CD4-positive, alpha-beta T cell treated with Interleukin-6 at 100 ng/mL for 8 hours (primary cell): Measurements from ENCODE around the gene C14orf119.

Experiments used
- DNase-seq: peaks from one replicate; pipeline ENCODE4 v3.0.0-alpha.2; 2020; ENCODE audit warnings: mixed read lengths, low spot score

C14orf119 gene

GRCh38 chr14:23060536-23061260 is 34.6 kb upstream of the C14orf119 start:
- no peak for DNase-seq

DNA sequence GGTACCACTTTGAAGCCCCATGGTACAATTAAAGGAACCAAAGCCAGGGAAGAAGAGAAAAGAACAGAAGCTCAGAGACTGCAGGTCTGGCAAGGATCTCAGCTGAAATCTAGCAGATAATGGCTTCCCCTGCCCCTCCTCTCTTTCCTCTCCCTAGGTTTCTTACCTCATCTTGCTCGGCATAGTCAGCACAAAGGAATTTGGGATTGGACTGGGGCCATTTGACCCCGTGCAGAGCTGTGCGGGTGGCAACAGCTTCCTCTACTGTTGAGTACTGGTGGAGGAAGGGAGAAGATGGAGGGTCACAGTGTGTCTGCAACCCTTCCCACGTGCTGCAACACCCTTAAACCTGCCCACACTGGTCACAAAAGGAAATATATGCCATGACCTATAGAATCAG is 33.3 kb upstream of the C14orf119 start:
- no peak for DNase-seq

- DNase-seq, result no peak
These were observed 31.7 kb upstream of the C14orf119 start for GRCh38 chr14:23063601-23064000.

GRCh38 chr14:23066368-23066767 is 28.9 kb upstream of the C14orf119 start:
- DNase-seq, result no peak

GRCh38 chr14:23066855-23067744 is 28.2 kb upstream of the C14orf119 start:
- DNase-seq, result no peak

DNA sequence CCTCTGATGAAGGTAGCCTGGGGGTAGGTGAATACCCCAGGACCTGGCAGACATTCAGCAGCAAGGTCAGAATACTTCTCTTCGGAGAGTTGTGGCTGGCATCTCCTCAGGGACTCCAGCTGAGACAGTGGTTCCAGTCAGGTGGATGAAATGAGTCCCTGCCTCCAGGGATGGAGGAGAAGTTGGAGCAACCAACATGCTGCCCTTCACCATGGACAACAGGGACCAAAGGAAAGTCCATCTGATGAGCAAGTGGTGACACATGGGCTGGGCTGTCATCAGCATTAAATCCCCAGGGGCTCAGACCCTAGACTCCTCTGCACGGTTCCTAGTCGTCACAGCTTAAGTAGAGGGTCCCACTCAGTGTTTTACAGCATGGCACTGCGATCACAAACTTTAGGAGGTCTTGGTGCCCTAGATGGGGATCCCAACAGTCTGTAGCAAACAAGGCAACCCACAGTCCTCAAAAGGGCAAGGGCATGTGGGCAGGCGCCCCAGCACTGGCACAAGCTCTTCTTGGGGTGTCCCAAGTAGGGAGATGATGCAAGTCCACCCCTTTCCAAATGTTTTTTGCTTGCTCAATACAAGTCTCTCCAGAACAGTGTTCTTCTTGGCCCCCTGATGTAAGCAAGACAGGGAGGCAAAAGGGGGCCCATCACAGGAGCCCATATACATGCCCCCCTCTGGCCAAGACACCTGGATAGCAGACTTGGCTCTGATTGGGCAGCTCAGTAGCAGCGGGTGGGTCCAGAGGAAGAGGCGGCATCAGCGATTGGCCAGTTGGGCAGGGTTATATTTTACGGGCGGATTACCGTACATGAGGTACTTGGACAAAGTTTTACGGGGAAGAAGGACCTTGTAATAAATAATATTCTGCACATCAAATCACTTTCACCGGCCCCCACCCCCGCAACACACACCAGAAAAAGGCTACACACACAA is 27.2 kb upstream of the C14orf119 start:
- DNase-seq, result no peak

GRCh38 chr14:23068789-23069412 is 26.4 kb upstream of the C14orf119 start:
- peak; percentile 77 for DNase-seq

DNA sequence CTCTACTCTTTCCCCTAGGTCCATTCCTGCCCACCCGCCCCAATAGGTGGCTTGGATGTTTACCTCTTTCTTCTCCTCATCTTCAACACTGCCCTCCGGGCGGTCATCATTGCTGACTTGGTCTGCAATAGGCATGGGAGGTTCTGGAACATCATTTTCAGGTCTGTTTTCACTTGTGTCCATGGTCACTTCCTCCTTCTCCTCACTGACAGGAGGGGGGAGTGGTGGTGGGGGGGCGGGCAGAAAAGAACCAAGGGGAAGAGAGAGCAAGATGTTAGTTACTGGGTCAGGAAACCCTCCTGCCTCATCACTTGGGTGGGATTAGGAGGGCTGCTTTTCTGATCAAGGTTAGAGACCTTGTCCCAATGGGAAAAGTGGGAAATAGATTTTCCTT is 25.9 kb upstream of the C14orf119 start:
- DNase-seq, result no peak

DNA sequence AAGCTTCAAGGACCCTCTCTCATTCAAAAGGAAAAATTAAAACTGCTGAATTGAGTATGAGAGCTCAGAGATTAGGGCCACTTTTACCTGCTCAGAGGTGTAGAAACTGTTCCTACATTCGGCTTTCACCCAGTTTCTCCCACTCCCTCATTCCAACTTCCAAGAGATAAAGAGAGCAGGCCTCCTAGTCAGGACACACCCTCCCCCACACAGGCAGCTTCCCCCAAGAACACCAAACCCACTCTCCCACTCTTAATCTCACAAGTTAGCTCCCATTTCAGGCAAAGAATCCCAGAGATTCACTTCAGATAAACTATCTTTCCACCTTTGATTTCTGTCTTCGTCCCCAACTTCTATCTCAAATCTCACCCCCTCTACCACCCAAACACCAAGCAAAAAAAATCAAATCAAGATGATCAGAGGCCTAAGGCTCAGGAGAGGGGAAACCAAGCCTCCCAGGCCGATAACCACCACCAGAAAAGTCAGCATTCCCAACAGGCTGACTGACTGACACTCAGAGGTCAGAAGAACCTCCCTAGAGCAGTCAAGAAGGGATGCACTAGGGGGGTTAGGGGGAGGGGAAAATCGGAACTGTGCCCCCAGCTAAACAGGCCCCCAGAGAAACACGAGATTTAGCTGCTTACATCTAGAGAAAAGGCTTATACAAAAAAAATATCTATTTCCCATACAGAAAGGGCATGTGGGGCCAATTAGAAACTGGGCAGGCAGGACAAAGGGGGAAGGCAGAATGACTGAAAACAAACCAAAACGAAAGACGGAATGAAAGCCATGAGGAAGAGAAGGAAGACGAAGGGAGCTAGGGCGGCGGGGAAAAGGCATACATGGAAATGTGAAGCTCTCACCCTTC is 24.8 kb upstream of the C14orf119 start:
- no peak for DNase-seq

GRCh38 chr14:23071244-23071920 is 23.9 kb upstream of the C14orf119 start:
- DNase-seq, result peak; percentile 73

- no peak for DNase-seq
These were observed 23.3 kb upstream of the C14orf119 start for GRCh38 chr14:23071921-23072539.

GRCh38 chr14:23074906-23075305 is 20.4 kb upstream of the C14orf119 start:
- DNase-seq, result no peak

DNA sequence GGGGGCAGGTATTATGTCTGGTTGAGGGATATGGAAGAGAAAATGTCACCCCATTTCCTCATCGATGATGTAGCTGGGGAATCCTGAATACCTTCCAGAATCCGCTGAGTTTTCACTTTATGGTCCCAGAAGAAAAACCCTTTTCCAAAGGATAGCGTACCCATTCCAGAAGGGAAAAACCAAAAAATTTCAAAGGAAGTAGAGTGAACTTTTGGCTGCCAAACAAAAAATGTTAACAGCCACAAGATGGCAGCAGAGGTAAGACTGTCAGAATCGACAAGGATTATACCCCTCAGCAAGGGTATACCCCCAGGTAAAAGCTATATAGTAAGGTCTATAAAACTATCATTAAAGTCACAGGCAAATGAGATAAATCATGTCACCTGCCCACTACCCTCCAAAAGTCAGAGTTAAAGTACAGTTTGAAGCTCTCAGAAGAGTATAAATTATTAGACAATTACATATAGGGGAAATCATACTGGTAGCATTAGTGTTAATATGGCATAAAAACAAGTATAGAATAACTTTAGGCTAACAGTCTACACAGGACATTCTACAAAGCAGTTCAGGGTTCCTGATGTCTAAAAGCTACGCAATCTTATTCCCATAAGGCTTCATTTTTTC is 18.4 kb upstream of the C14orf119 start:
- peak; percentile 18 for DNase-seq

GRCh38 chr14:23077962-23078361 is 17.3 kb upstream of the C14orf119 start:
- no peak for DNase-seq

DNA sequence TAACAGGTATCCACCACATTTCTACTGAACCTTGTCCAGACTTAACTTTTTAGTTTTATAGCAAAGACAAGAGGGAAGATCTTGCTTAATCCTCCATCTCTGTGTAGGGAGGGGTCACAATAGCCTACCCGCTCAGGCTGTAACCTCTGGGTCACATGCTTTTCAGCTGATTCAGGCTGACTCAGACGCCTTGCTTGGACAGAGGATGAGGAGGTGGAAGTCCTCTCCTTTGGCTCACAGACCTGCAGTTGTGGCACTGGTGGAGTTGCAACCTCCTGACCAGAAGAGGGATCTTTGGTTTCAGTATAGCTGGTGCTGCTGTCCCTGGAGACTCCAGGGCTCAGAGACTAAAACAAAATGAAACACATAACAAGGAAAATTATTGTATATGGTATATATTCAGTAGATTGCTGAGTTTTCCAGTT is 16.6 kb upstream of the C14orf119 start:
- no peak for DNase-seq

- no peak for DNase-seq
These were observed 15.6 kb upstream of the C14orf119 start for GRCh38 chr14:23079716-23080115.

DNA sequence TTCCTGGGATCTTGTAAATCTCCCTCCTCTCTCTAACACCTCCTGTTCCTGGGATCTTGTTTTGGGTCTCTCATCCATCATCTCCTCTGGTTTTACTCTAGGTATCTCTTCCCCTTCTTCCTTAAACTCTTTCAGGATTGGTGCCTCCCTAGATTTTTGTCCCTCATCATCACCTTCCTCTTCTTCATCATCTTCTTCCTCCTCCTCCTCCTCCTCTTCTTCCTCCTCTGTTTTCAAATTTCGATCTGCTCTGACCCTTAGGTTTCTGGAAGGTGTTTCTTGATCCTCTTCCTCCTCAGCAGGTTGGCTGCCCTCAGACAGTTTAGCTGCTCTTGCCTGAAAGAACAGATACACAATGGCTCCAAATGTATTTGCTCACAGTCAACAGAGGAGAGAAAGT is 14.8 kb upstream of the C14orf119 start:
- no peak for DNase-seq

- DNase-seq, result no peak
These were observed 9.8 kb upstream of the C14orf119 start for GRCh38 chr14:23085458-23085857.

- no peak for DNase-seq
These were observed 8.7 kb upstream of the C14orf119 start for GRCh38 chr14:23086565-23086964.
